Sigmoid colon (tissue), 7 donors: Measurements from ENCODE around the gene TMEM209. TPM values are rescaled to one million over a fixed set of nuclear protein-coding genes. Genes with fewer than 3 reads are reported as not detected.

ENCODE experiments used
- DNase-seq: peaks from one replicate; pipeline ENCODE4 v3.0.0-alpha.2; 2019
- H3K27ac ChIP-seq, 4 donors: fragments of 200-600 bp; sonication (generic); one replicate each; pipeline ENCODE4 v1.5.1; 2016 to 2019; ENCODE audit warnings: mild to moderate bottlenecking in 1 of 4
- H3K27me3 ChIP-seq, 3 donors: fragments of 200-600 bp; sonication (generic); one replicate each; pipeline ENCODE4 v1.5.1; 2019; ENCODE audit warnings: mild to moderate bottlenecking in 1 of 3
- H3K36me3 ChIP-seq, 4 donors: fragments of 200-600 bp; sonication (generic); one replicate each; pipeline ENCODE4 v1.5.1; 2016 to 2019
- H3K4me1 ChIP-seq, 4 donors: fragments of 200-600 bp; sonication (generic); one replicate each; pipeline ENCODE4 v1.5.1; 2017 to 2019
- H3K4me3 ChIP-seq, 4 donors: fragments of 200-600 bp; sonication (generic); one replicate each; pipeline ENCODE4 v1.5.1; 2017 to 2019; ENCODE audit warnings: mild to moderate bottlenecking in 2 of 4, moderate library complexity in 1 of 4
- H3K9me3 ChIP-seq, 4 donors: fragments of 200-600 bp in 3 of 4; sonication (generic) in 3 of 4; one replicate each; pipeline versions ENCODE4 v1.5.1 to v1.6.1; 2013 to 2019
- EP300 ChIP-seq, 4 donors: sonication (generic); formaldehyde crosslinking; IDR thresholded peaks; one replicate each; pipeline ENCODE4 v1.6.1; 2017; ENCODE audit warnings: antibody characterized with exemption in 4 of 4
- POLR2A ChIP-seq, 2 donors: fragments of 450-650 bp; IDR thresholded peaks; one replicate each; pipeline ENCODE4 v1.6.1; 2016; ENCODE audit warnings: antibody characterized with exemption in 2 of 2, mild to moderate bottlenecking in 2 of 2, moderate library complexity in 2 of 2
- POLR2AphosphoS5 ChIP-seq, 4 donors: sonication (generic); formaldehyde crosslinking; IDR thresholded peaks; one replicate each; pipeline ENCODE4 v1.6.1; 2017; ENCODE audit warnings: antibody characterized with exemption in 4 of 4
- WGBS, 2 donors: extraction: QIAGEN DNeasy Blood & Tissue Kit; methylation state at CpG; one replicate each; pipeline ENCODE4 v1.1.7; 2013; 5-methylcytosine and 5-hydroxymethylcytosine counted together
- intact Hi-C: fragments of 100-400 bp; cut with DNase I; formaldehyde crosslinking; loops from one replicate; pipeline ENCODE4 v1.15.1; 2023
- polyA plus RNA-seq, 3 donors: library from polyadenylated mRNA; stranded (reverse); fragments of 200-250 nt; gene quantifications; one replicate each; pipeline ENCODE4 v1.2.3, GENCODE V29; 2013
- total RNA-seq, 4 donors: library from RNA; depleted of rRNA; stranded (reverse); fragments of >200 nt; gene quantifications; one replicate each; pipeline ENCODE4 v1.1.0, GENCODE V29; 2016
- TF ChIP-seq, protein P1 (sequence below), 4 experiments: fragments of 450-650 bp in 3 of 4; fragments of 200-600 bp in 1 of 4; IDR thresholded peaks; one replicate each; pipeline ENCODE4 v1.5.1; 2016 to 2019; ENCODE audit warnings: antibody characterized with exemption in 4 of 4, mild to moderate bottlenecking in 3 of 4, moderate library complexity in 2 of 4
- donor health status: healthy with polysubstance abuse.
- donor health status: Bipolar disorder and iron deficiency.
- donor health status: healthy.

Gene TMEM209
- total and polyA plus RNA-seq, 7 donors, result 3.0 to 9.9 (median 8.7) TPM

DNA sequence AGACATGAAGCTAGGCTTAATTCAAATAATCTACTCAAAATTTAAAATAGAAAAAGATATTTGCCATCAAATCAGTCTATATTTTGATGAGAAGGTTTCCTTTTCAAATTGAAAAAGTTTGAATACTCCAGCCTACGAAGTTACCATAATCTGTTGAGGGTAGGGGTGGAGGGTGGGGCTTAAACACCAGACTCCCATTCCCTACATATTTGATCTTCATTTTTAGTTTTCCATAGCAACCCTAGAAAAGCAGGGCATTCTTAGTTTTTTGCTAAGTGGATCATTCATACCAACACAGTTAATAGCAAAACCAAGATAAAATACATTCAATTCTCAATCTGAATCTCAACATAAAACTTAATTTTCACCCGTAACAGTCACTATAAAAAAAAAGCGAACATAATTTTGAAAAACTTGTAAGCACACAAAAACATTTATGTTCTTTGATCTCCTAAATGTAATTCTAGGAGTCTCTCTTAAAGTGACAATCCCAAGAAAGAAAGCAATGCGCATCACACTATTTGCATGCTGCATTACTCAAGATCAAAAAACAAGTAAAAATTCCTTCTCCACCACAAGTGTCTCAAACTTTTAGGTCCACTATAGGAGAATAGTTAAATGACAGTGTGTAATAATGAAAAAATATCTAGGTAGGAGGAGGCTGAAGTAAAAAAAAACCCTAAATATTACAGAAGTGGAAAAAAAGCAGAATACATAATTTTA is 30.8 kb downstream of the TMEM209 start:
- no peak for DNase-seq
- intact Hi-C loops, result no loop called here
- TF ChIP-seq, protein P1, sequence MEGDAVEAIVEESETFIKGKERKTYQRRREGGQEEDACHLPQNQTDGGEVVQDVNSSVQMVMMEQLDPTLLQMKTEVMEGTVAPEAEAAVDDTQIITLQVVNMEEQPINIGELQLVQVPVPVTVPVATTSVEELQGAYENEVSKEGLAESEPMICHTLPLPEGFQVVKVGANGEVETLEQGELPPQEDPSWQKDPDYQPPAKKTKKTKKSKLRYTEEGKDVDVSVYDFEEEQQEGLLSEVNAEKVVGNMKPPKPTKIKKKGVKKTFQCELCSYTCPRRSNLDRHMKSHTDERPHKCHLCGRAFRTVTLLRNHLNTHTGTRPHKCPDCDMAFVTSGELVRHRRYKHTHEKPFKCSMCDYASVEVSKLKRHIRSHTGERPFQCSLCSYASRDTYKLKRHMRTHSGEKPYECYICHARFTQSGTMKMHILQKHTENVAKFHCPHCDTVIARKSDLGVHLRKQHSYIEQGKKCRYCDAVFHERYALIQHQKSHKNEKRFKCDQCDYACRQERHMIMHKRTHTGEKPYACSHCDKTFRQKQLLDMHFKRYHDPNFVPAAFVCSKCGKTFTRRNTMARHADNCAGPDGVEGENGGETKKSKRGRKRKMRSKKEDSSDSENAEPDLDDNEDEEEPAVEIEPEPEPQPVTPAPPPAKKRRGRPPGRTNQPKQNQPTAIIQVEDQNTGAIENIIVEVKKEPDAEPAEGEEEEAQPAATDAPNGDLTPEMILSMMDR (IDR thresholded peaks at IDR 0.05), result no peak
- TF ChIP-seq EP300 (IDR thresholded peaks at IDR 0.05) (no peak), POLR2A (IDR thresholded peaks at IDR 0.05) (no peak), POLR2AphosphoS5 (IDR thresholded peaks at IDR 0.05) (no peak)
- Histone ChIP-seq H3K36me3 (peaks cover 8 to 81% (median 22%) of the 10 kb centered on the region in 4 donors), H3K4me3 (no peak overlapping the region), H3K4me1 (no peaks in the 10 kb centered on the region), H3K27me3 (no peaks in the 10 kb centered on the region), H3K27ac (no peak overlapping the region), H3K9me3 (no peaks in the 10 kb centered on the region)
- WGBS, 2 donors, result 93 to 94% methylated on average over 4 of the region's 4 CpGs

DNA sequence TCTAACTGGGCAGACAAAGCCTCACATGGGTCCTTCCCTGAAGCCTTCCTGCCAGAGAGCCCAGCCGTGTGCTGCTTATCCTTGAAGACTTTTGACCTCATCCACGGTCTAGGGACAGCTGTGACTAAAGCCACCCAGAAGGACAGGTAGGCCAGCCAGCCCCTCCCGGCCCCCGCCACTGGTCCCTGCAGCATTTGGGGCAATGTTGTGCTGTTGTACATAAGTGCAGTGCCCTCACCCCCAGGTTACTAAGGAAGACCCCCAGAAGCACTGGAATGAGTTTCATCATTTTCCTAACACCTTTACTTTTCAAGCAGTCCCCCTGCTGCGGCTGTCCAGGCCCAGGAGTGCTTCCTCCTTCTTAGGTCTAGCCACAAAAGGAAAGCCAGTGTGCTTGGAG is 43.0 kb downstream of the TMEM209 start:
- TF ChIP-seq POLR2AphosphoS5 (IDR thresholded peaks at IDR 0.05) (no peak), POLR2A (IDR thresholded peaks at IDR 0.05) (no peak), EP300 (IDR thresholded peaks at IDR 0.05) (no peak)
- TF ChIP-seq, protein P1 (IDR thresholded peaks at IDR 0.05), result no peak
- 95% methylated on average over 5 of the region's 5 CpGs for WGBS, 2 donors

DNA sequence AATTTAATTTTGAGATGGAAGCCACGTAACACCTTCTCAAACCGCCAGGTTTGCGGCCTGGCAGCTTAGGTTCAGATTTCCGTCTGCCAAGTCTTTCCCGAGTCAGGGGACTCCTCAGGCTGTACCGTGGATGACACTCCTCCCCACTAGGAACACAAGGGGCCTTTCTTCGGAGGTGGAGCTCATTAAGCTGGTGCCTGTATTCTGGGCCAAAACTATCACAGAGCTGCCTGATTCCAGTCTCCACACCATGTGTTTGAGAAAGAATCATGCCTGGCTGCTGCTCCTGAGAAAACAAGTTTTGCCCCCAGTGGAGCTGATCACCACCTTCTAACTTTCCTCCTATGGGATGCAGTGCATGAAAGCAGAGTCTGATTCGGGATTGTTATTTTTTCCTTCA is 44.8 kb downstream of the TMEM209 start:
- no peaks in the 10 kb centered on the region for H3K4me1 ChIP-seq
- peaks cover 0 to 55% (median 6%) of the 10 kb centered on the region in 4 donors for H3K36me3 ChIP-seq
- H3K27ac ChIP-seq, result no peak overlapping the region
- DNase-seq, result no peak
- WGBS, 2 donors, result 93 to 96% methylated on average over 8 of the region's 8 CpGs
- no peaks in the 10 kb centered on the region for H3K27me3 ChIP-seq
- TF ChIP-seq, protein P1 (IDR thresholded peaks at IDR 0.05), result no peak
- no peak for TF ChIP-seq EP300 (IDR thresholded peaks at IDR 0.05)
- no peak for TF ChIP-seq POLR2A (IDR thresholded peaks at IDR 0.05)
- no peak for TF ChIP-seq POLR2AphosphoS5 (IDR thresholded peaks at IDR 0.05)
- H3K4me3 ChIP-seq, result no peak overlapping the region
- peaks cover 0 to 3% (median 0%) of the 10 kb centered on the region in 4 donors for H3K9me3 ChIP-seq
- intact Hi-C loops, result loop anchor here (2.0 kb wide), 1 partner anchor 22 kb away; no protein-coding TSS in a partner anchor

More for the DNA sequence above, 43.0 kb downstream of the TMEM209 start:
- no peaks in the 10 kb centered on the region for H3K4me1 ChIP-seq
- H3K36me3 ChIP-seq, result peaks cover 0 to 63% (median 9%) of the 10 kb centered on the region in 4 donors
- no peak overlapping the region for H3K4me3 ChIP-seq
- DNase-seq, result no peak
- H3K27me3 ChIP-seq, result no peaks in the 10 kb centered on the region
- intact Hi-C loops, result no loop called here
- no peaks in the 10 kb centered on the region for H3K9me3 ChIP-seq
- no peak overlapping the region for H3K27ac ChIP-seq

DNA sequence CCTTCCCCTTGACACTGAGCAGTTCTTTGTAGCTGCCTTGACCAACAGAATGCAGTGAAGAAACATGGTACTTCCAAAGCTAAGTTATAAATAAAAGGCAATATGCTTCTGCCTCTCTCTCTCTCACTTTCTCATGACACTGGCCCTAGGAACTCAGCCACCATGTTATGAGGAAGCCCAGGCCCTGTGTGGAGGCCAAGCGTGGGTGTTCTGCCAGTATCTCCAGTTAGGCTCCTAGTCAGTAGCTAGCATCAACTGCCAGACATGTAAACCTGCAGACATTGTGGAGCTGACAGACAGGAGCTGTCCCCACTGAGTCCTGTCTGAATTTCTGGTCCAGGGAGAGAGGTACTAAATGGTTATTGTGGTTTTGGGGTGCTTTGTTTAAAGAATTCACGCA is 45.2 kb downstream of the TMEM209 start:
- Histone ChIP-seq H3K9me3 (peaks cover 0 to 3% (median 0%) of the 10 kb centered on the region in 4 donors), H3K27ac (no peak overlapping the region), H3K4me1 (no peaks in the 10 kb centered on the region), H3K4me3 (no peak overlapping the region), H3K27me3 (no peaks in the 10 kb centered on the region), H3K36me3 (peaks cover 0 to 51% (median 6%) of the 10 kb centered on the region in 4 donors)
- DNase-seq, result no peak
- intact Hi-C loops, result loop anchor here (2.0 kb wide), 1 partner anchor 23 kb away; no protein-coding TSS in a partner anchor
- TF ChIP-seq POLR2AphosphoS5 (IDR thresholded peaks at IDR 0.05) (no peak), EP300 (IDR thresholded peaks at IDR 0.05) (no peak), POLR2A (IDR thresholded peaks at IDR 0.05) (no peak)
- TF ChIP-seq, protein P1 (IDR thresholded peaks at IDR 0.05), result no peak
- WGBS, 2 donors, result 96 to 98% methylated on average over 2 of the region's 2 CpGs
